H9 (cell line): Measurements from ENCODE around the gene HPD. TPM values are rescaled to one million over a fixed set of nuclear protein-coding genes. Genes with fewer than 3 reads are reported as not detected.
"Not testable (repeated sequence)": the region's sequence is repeated elsewhere in the genome, so short reads cannot be mapped to it uniquely, and the experiment has no call there.

Experiments
- DNase-seq: peaks from one replicate; pipeline ENCODE4 v3.0.0-alpha.2; 2017
- H2AFZ ChIP-seq: one replicate; pipeline ENCODE4 v1.6.1; 2013; ENCODE audit warnings: mild to moderate bottlenecking, low read length, control low read depth, moderate library complexity
- H2AK5ac ChIP-seq: 2 replicates; pipeline ENCODE4 v1.6.1; 2013; ENCODE audit warnings: low read length, control low read depth, mixed read lengths; ENCODE audit not compliant: insufficient read length
- H2BK120ac ChIP-seq: one replicate; pipeline ENCODE4 v1.6.1; 2013; ENCODE audit warnings: low read depth, mild to moderate bottlenecking, low read length, control low read depth, inconsistent platforms; ENCODE audit not compliant: poor library complexity, severe bottlenecking
- H2BK12ac ChIP-seq: 2 replicates; pipeline ENCODE4 v1.6.1; 2013; ENCODE audit warnings: low read length, control low read depth, mixed read lengths, low read depth; ENCODE audit not compliant: insufficient read length
- H2BK15ac ChIP-seq: 2 replicates; pipeline ENCODE4 v1.6.1; 2013; ENCODE audit warnings: low read depth, low read length, control low read depth
- H2BK20ac ChIP-seq: one replicate; pipeline ENCODE4 v1.6.1; 2013; ENCODE audit warnings: low read depth, mild to moderate bottlenecking, low read length, control low read depth, inconsistent platforms; ENCODE audit not compliant: poor library complexity, severe bottlenecking
- H2BK5ac ChIP-seq: 2 replicates; pipeline ENCODE4 v1.6.1; 2013; ENCODE audit warnings: low read length, control low read depth, mixed read lengths; ENCODE audit not compliant: insufficient read length
- H3K14ac ChIP-seq: 2 replicates; pipeline ENCODE4 v1.6.1; 2013; ENCODE audit warnings: low read length, control low read depth; ENCODE audit not compliant: insufficient read depth
- H3K18ac ChIP-seq: 2 replicates; pipeline ENCODE4 v1.6.1; 2013; ENCODE audit warnings: low read depth, mild to moderate bottlenecking, mixed read lengths, low read length, control low read depth; ENCODE audit not compliant: insufficient read length
- H3K23ac ChIP-seq: 2 replicates; pipeline ENCODE4 v1.6.1; 2013; ENCODE audit warnings: low read length, control low read depth, mixed read lengths, low read depth; ENCODE audit not compliant: insufficient read length
- H3K23me2 ChIP-seq: 2 replicates; pipeline ENCODE4 v1.6.1; 2013; ENCODE audit warnings: low read depth, mild to moderate bottlenecking, mixed read lengths, low read length, control low read depth; ENCODE audit not compliant: insufficient read length, poor library complexity, severe bottlenecking
- H3K27ac ChIP-seq: 2 replicates; pipeline ENCODE4 v1.5.1; 2013; ENCODE audit warnings: low read length, control low read depth, mixed read lengths, low read depth; ENCODE audit not compliant: insufficient read length
- H3K27me3 ChIP-seq: 2 replicates; pipeline ENCODE4 v1.6.1; 2013; ENCODE audit warnings: low read length, control low read depth, inconsistent platforms; ENCODE audit not compliant: insufficient read depth
- H3K4ac ChIP-seq: 2 replicates; pipeline ENCODE4 v1.6.1; 2013; ENCODE audit warnings: low read depth, mild to moderate bottlenecking, control low read depth, inconsistent platforms, low read length, moderate library complexity
- H3K4me1 ChIP-seq: 2 replicates; pipeline ENCODE4 v1.6.1; 2013; ENCODE audit warnings: low read length, control low read depth, inconsistent platforms; ENCODE audit not compliant: insufficient read depth
- H3K4me2 ChIP-seq: 2 replicates; pipeline ENCODE4 v1.6.1; 2013; ENCODE audit warnings: low read length, control low read depth, mixed read lengths; ENCODE audit not compliant: insufficient read length, insufficient read depth
- H3K56ac ChIP-seq: 2 replicates; pipeline ENCODE4 v1.6.1; 2013; ENCODE audit warnings: low read depth, mild to moderate bottlenecking, mixed read lengths, low read length, control low read depth; ENCODE audit not compliant: insufficient read length
- H3K79me1 ChIP-seq: 2 replicates; pipeline ENCODE4 v1.6.1; 2013; ENCODE audit warnings: low read depth, mild to moderate bottlenecking, moderate library complexity, low read length, control low read depth, inconsistent platforms; ENCODE audit not compliant: insufficient read depth, poor library complexity, severe bottlenecking
- H3K79me2 ChIP-seq: 2 replicates; pipeline ENCODE4 v1.6.1; 2013; ENCODE audit warnings: low read length, control low read depth, inconsistent platforms; ENCODE audit not compliant: insufficient read depth
- H3K9ac ChIP-seq: 2 replicates; pipeline ENCODE4 v1.6.1; 2013; ENCODE audit warnings: low read length, control low read depth, mixed read lengths; ENCODE audit not compliant: insufficient read length; ENCODE audit errors: extremely low read depth
- H3K9me3 ChIP-seq: one replicate; pipeline ENCODE4 v1.6.1; 2013; ENCODE audit warnings: low read depth, low read length, inconsistent platforms; ENCODE audit not compliant: control insufficient read depth
- H3T11ph ChIP-seq: one replicate; pipeline ENCODE4 v1.6.1; 2013; ENCODE audit warnings: mild to moderate bottlenecking, low read length, control low read depth, inconsistent platforms
- H4K20me1 ChIP-seq: one replicate; pipeline ENCODE4 v1.6.1; 2013; ENCODE audit not compliant: control insufficient read depth, insufficient read length, insufficient read depth
- H4K5ac ChIP-seq: 2 replicates; pipeline ENCODE4 v1.6.1; 2013; ENCODE audit warnings: low read depth, mild to moderate bottlenecking, mixed read lengths, low read length, control low read depth; ENCODE audit not compliant: insufficient read length
- H4K8ac ChIP-seq: replicated peaks from 2 replicates; pipeline ENCODE4 v1.6.1; 2013; ENCODE audit warnings: low read length, control low read depth, mixed read lengths, low read depth; ENCODE audit not compliant: insufficient read length
- H4K91ac ChIP-seq: 2 replicates; pipeline ENCODE4 v1.6.1; 2013; ENCODE audit warnings: low read depth, mild to moderate bottlenecking, moderate library complexity, mixed read lengths, low read length, control low read depth; ENCODE audit not compliant: insufficient read length
- H3K27ac Mint-ChIP-seq, 3 experiments: 2 replicates in 2 of 3; 3 replicates in 1 of 3; pipeline ENCODE4 v1.8.0; 2020 to 2021; ENCODE audit warnings: mixed read lengths in 3 of 3, mild to moderate bottlenecking in 1 of 3, moderate library complexity in 1 of 3
- H3K27me3 Mint-ChIP-seq: 2 replicates; pipeline ENCODE4 v1.8.0; 2021; ENCODE audit warnings: low read depth, mild to moderate bottlenecking, moderate library complexity, mixed read lengths
- H3K36me3 Mint-ChIP-seq, 3 experiments: 2 replicates in 2 of 3; 3 replicates in 1 of 3; pipeline ENCODE4 v1.8.0; 2020 to 2021; ENCODE audit warnings: low read depth in 3 of 3, mixed read lengths in 3 of 3; ENCODE audit not compliant: insufficient read depth in 1 of 3
- H3K4me1 Mint-ChIP-seq, 2 experiments: 2 replicates each; pipeline ENCODE4 v1.8.0; 2020; ENCODE audit warnings: mixed read lengths in 2 of 2
- H3K4me3 Mint-ChIP-seq, 2 experiments: 2 replicates in 1 of 2; 3 replicates in 1 of 2; pipeline ENCODE4 v1.8.0; 2020 to 2021; ENCODE audit warnings: mild to moderate bottlenecking in 2 of 2, mixed read lengths in 2 of 2, moderate library complexity in 1 of 2
- H3K9me3 Mint-ChIP-seq, 2 experiments: 2 replicates in 1 of 2; 3 replicates in 1 of 2; pipeline ENCODE4 v1.8.0; 2020; ENCODE audit warnings: mild to moderate bottlenecking in 2 of 2, mixed read lengths in 2 of 2, moderate library complexity in 1 of 2
- CTCF ChIP-seq: fragments of 200-600 bp; sonication (generic); conservative IDR thresholded peaks from 3 replicates; pipeline ENCODE4 v1.8.0; 2021; ENCODE audit warnings: antibody characterized with exemption, mild to moderate bottlenecking
- WGBS: extraction: QIAGEN DNeasy Blood & Tissue Kit; methylation state at CpG from one replicate; pipeline ENCODE4 v1.1.7; 2013; ENCODE audit warnings: missing lambda C conversion rate, low lambda C conversion rate, mixed read lengths; ENCODE audit not compliant: insufficient read length; ENCODE audit errors: extremely low coverage; 5-methylcytosine and 5-hydroxymethylcytosine counted together
- total RNA-seq: library from RNA; stranded (reverse); gene quantifications from 2 replicates; pipeline ENCODE4 v1.2.1, GENCODE V29; 2021

The HPD gene
- total RNA-seq, 1 experiment from 2014 or later = not detected

- Histone ChIP-seq H3K79me1 (no peaks in the 10 kb centered on the region), H3K27me3 (no peaks in the 10 kb centered on the region), H3K9me3 (no peaks in the 10 kb centered on the region), H4K5ac (no peak overlapping the region), H4K20me1 (no peaks in the 10 kb centered on the region), H3K56ac (no peak overlapping the region), H2AK5ac (no peak overlapping the region), H3K27ac (no peak overlapping the region), H3K4ac (no peak overlapping the region), H3K4me1 (no peaks in the 10 kb centered on the region), H3K9ac (no peak overlapping the region), H2AFZ (no peak overlapping the region), H3T11ph (no peak overlapping the region), H2BK12ac (no peak overlapping the region), H2BK20ac (no peak overlapping the region), H3K23me2 (no peaks in the 10 kb centered on the region), H4K91ac (no peak overlapping the region), H3K79me2 (no peaks in the 10 kb centered on the region), H2BK15ac (no peak overlapping the region), H2BK120ac (no peak overlapping the region), H3K18ac (no peak overlapping the region), H3K4me2 (no peak overlapping the region), H3K14ac (no peak overlapping the region), H4K8ac (no peak overlapping the region), H2BK5ac (no peak overlapping the region), H3K23ac (no peak overlapping the region)
- Mint-ChIP-seq H3K27me3 (no peaks in the 10 kb centered on the region; the same call in 1 of the 2 replicates), H3K36me3 (no peaks in the 10 kb centered on the region), H3K4me1 (peaks cover 4% of the 10 kb centered on the region in 2 experiments; a peak in 3 of 4 replicates), H3K27ac (no peak overlapping the region), H3K4me3 (no peak overlapping the region), H3K9me3 (no peaks in the 10 kb centered on the region; a peak in 1 of 5 replicates)
- no peak for TF ChIP-seq CTCF
- DNase-seq = no peak
- no CpG with 5 or more reads among the region's 3 CpGs for WGBS
Observed at GRCh38 chr12:121871467-121871866, 12.8 kb upstream of the HPD start.

GRCh38 chr12:121869229-121869628 is 10.6 kb upstream of the HPD start:
- H3K23ac ChIP-seq, H3T11ph ChIP-seq, H3K56ac ChIP-seq, H3K4me1 Mint-ChIP-seq, H4K8ac ChIP-seq, H2AK5ac ChIP-seq, H3K9me3 ChIP-seq, H2BK120ac ChIP-seq, H3K27me3 Mint-ChIP-seq, H2BK15ac ChIP-seq, H3K27ac ChIP-seq, H3K4ac ChIP-seq, H3K4me1 ChIP-seq, H4K91ac ChIP-seq, H2AFZ ChIP-seq, H4K5ac ChIP-seq, H3K79me2 ChIP-seq, H3K27ac Mint-ChIP-seq, H3K9me3 Mint-ChIP-seq, H2BK20ac ChIP-seq, H3K36me3 Mint-ChIP-seq, H3K14ac ChIP-seq, H2BK12ac ChIP-seq, H3K9ac ChIP-seq, H3K27me3 ChIP-seq, H4K20me1 ChIP-seq, H3K23me2 ChIP-seq, H3K4me2 ChIP-seq, H3K18ac ChIP-seq, DNase-seq, H2BK5ac ChIP-seq, H3K4me3 Mint-ChIP-seq, H3K79me1 ChIP-seq: not testable (repeated sequence)
- WGBS = no CpG with 5 or more reads among the region's 8 CpGs
